HG02759 (cell line): Measurements from ENCODE around the gene RGR.

ENCODE experiments used
- ATAC-seq: cut with Tn5 transposase; IDR thresholded peaks from one replicate; pipeline ENCODE4 v1.9.1; 2021; ENCODE audit warnings: mild to moderate bottlenecking, moderate library complexity; ENCODE audit not compliant: unreplicated experiment

Gene RGR

GRCh38 chr10:84217746-84218145 is 27.1 kb upstream of the RGR start:
- no peak for ATAC-seq

GRCh38 chr10:84221916-84222315 is 22.9 kb upstream of the RGR start:
- no peak for ATAC-seq

- no peak for ATAC-seq
Observed at GRCh38 chr10:84224411-84225028, 20.3 kb upstream of the RGR start.

- no peak for ATAC-seq
Observed at GRCh38 chr10:84225427-84226173, 19.3 kb upstream of the RGR start, which contains the start of gene LRIT2. TSS of gene LRIT2 (minus strand) at chr10:84225544. CDS start at chr10:84225520, 24 bp downstream.

- no peak for ATAC-seq
Observed at GRCh38 chr10:84226616-84227015, 18.2 kb upstream of the RGR start.

GRCh38 chr10:84227810-84228209 is 17.0 kb upstream of the RGR start:
- no peak for ATAC-seq

- ATAC-seq, result no peak
Observed at GRCh38 chr10:84230359-84230758, 14.5 kb upstream of the RGR start.

GRCh38 chr10:84232376-84232775 is 12.5 kb upstream of the RGR start:
- ATAC-seq, result no peak

GRCh38 chr10:84233940-84234339 is 10.9 kb upstream of the RGR start:
- no peak for ATAC-seq

- no peak for ATAC-seq
Observed at GRCh38 chr10:84234479-84234878, 10.4 kb upstream of the RGR start.

GRCh38 chr10:84235096-84235495 is 9.8 kb upstream of the RGR start:
- no peak for ATAC-seq

- no peak for ATAC-seq
Observed at GRCh38 chr10:84236807-84237198, 8.1 kb upstream of the RGR start.

- ATAC-seq, result no peak
Observed at GRCh38 chr10:84237199-84238051, 7.4 kb upstream of the RGR start.

- ATAC-seq, result no peak
Observed at GRCh38 chr10:84238909-84239308, 5.9 kb upstream of the RGR start.

- ATAC-seq, result no peak
Observed at GRCh38 chr10:84241185-84241790, 3.6 kb upstream of the RGR start, which contains the start of gene LRIT1. TSS of gene LRIT1 (minus strand) at chr10:84241546. CDS start at chr10:84241439, 107 bp downstream.

GRCh38 chr10:84243759-84244158 is 1.1 kb upstream of the RGR start:
- no peak for ATAC-seq

GRCh38 chr10:84247496-84247895 is 2.6 kb downstream of the RGR start:
- no peak for ATAC-seq

- ATAC-seq, result no peak
Observed at GRCh38 chr10:84248794-84249193, 3.9 kb downstream of the RGR start.

- ATAC-seq, result no peak
Observed at GRCh38 chr10:84254552-84255478, 10.0 kb downstream of the RGR start.
